Hepatocyte (in vitro differentiated cells): ENCODE results near the gene ZDHHC14. TPM values are rescaled to one million over a fixed set of nuclear protein-coding genes. Genes with fewer than 3 reads are reported as not detected.
"Not testable (repeated sequence)": the region's sequence is repeated elsewhere in the genome, so short reads cannot be mapped to it uniquely, and the experiment has no call there.

Experiments
- DNase-seq: peaks from one replicate; pipeline ENCODE4 v3.0.0-alpha.2; 2016; ENCODE audit warnings: low spot score
- H2AFZ ChIP-seq: fragments of 200-600 bp; sonication (generic); 2 replicates; pipeline ENCODE4 v1.6.0; 2016; ENCODE audit warnings: antibody characterized with exemption, mild to moderate bottlenecking
- H3K27ac ChIP-seq: fragments of 200-600 bp; sonication (generic); 2 replicates; pipeline ENCODE4 v1.5.1; 2016; ENCODE audit warnings: mild to moderate bottlenecking
- H3K27me3 ChIP-seq: fragments of 200-600 bp; sonication (generic); 2 replicates; pipeline ENCODE4 v1.6.1; 2016
- H3K36me3 ChIP-seq: fragments of 200-600 bp; sonication (generic); replicated peaks from 2 replicates; pipeline ENCODE4 v1.5.1; 2016; ENCODE audit warnings: low read depth; ENCODE audit not compliant: insufficient read depth
- H3K4me1 ChIP-seq: fragments of 200-600 bp; sonication (generic); 2 replicates; pipeline ENCODE4 v1.5.1; 2016; ENCODE audit warnings: mild to moderate bottlenecking, moderate library complexity; ENCODE audit not compliant: insufficient read depth
- H3K4me2 ChIP-seq: fragments of 200-600 bp; sonication (generic); 2 replicates; pipeline ENCODE4 v1.6.0; 2016
- H3K4me3 ChIP-seq: fragments of 200-600 bp; sonication (generic); 2 replicates; pipeline ENCODE4 v1.5.1; 2016; ENCODE audit warnings: mild to moderate bottlenecking
- H3K79me2 ChIP-seq: fragments of 200-600 bp; sonication (generic); 2 replicates; pipeline ENCODE4 v1.6.0; 2017; ENCODE audit warnings: mild to moderate bottlenecking
- H3K9me2 ChIP-seq: fragments of 200-600 bp; sonication (generic); replicated peaks from 2 replicates; pipeline ENCODE4 v1.6.0; 2017; ENCODE audit warnings: mild to moderate bottlenecking; ENCODE audit not compliant: insufficient read depth
- H3K9me3 ChIP-seq: fragments of 200-600 bp; sonication (generic); 2 replicates; pipeline ENCODE4 v1.5.1; 2016; ENCODE audit warnings: low read depth, mild to moderate bottlenecking
- H4K20me1 ChIP-seq: fragments of 200-600 bp; sonication (generic); 2 replicates; pipeline ENCODE4 v1.6.0; 2016; ENCODE audit warnings: mild to moderate bottlenecking; ENCODE audit not compliant: insufficient read depth, poor library complexity, severe bottlenecking
- CTCF ChIP-seq: fragments of 200-600 bp; sonication (generic); IDR thresholded peaks from 2 replicates; pipeline ENCODE4 v1.5.1; 2016; ENCODE audit warnings: antibody characterized with exemption, mild to moderate bottlenecking; ENCODE audit not compliant: poor library complexity
- EZH2 ChIP-seq: fragments of 200-600 bp; sonication (generic); IDR thresholded peaks from 2 replicates; pipeline ENCODE4 v1.6.1; 2016; ENCODE audit warnings: antibody characterized with exemption, mild to moderate bottlenecking, borderline replicate concordance
- EZH2phosphoT487 ChIP-seq: fragments of 200-600 bp; sonication (generic); IDR thresholded peaks from one replicate; pipeline ENCODE4 v1.6.1; 2018; ENCODE audit warnings: antibody characterized with exemption, mild to moderate bottlenecking, low read depth, moderate library complexity; ENCODE audit not compliant: unreplicated experiment, severe bottlenecking
- WGBS: methylation state at CpG from one replicate; pipeline ENCODE4 v1.1.6; 2016; ENCODE audit warnings: low lambda C conversion rate; ENCODE audit errors: missing lambda C conversion rate; 5-methylcytosine and 5-hydroxymethylcytosine counted together
- polyA plus RNA-seq: library from polyadenylated mRNA; unstranded; fragments of >200 nt; fragmentation: Nextera tagmentation; extraction: Ambion mirVana; gene quantifications from 2 replicates; pipeline ENCODE4 v1.2.1, GENCODE V29; 2016
- total RNA-seq: library from RNA; depleted of rRNA; stranded (reverse); fragments of >200 nt; gene quantifications from 2 replicates; pipeline ENCODE4 v1.2.3, GENCODE V29; 2014

ZDHHC14 gene
- total and polyA plus RNA-seq, 2 experiments from 2014 or later, result 11.8 to 25.2 TPM

GRCh38 chr6:157571269-157571668 is 190.3 kb downstream of the ZDHHC14 start:
- H3K27ac ChIP-seq, result no peak overlapping the region
- TF ChIP-seq EZH2, result no peak
- no peak for TF ChIP-seq EZH2phosphoT487
- no peak for TF ChIP-seq CTCF

DNA sequence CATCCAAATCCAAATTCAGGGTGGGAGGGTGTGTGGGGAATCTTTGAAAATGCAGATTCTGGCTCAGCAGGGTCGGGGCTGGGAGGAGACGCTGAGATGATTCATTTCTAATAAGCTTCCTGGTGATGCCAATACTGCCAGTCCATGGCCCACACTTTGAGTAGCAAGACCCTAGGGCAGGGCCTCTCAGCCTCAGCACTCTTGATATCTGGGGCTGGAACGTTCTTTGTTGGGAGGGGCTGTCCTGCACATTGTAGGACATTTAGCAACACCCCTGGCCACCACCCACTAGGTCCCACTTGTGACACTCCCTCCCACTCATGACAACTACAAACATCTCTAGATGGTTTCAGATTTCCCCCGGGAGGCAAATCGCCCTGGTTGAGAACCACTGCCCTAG is 191.0 kb downstream of the ZDHHC14 start:
- Histone ChIP-seq H4K20me1 (no peaks in the 10 kb centered on the region), H2AFZ (no peak overlapping the region), H3K9me3 (no peaks in the 10 kb centered on the region), H3K4me3 (no peak overlapping the region), H3K27me3 (no peaks in the 10 kb centered on the region), H3K36me3 (no peaks in the 10 kb centered on the region), H3K4me1 (no peaks in the 10 kb centered on the region), H3K79me2 (no peaks in the 10 kb centered on the region), H3K9me2 (no peaks in the 10 kb centered on the region), H3K4me2 (no peak overlapping the region), H3K27ac (no peak overlapping the region)
- DNase-seq, result no peak
- 90% methylated on average over 5 of the region's 5 CpGs for WGBS
- TF ChIP-seq CTCF (no peak), EZH2phosphoT487 (no peak), EZH2 (no peak)

More at GRCh38 chr6:157571269-157571668, 190.3 kb downstream of the ZDHHC14 start:
- Histone ChIP-seq H3K4me1 (no peaks in the 10 kb centered on the region), H3K4me3 (no peak overlapping the region), H3K79me2 (no peaks in the 10 kb centered on the region), H3K9me2 (no peaks in the 10 kb centered on the region), H3K4me2 (no peak overlapping the region), H4K20me1 (no peaks in the 10 kb centered on the region), H3K27me3 (no peaks in the 10 kb centered on the region), H3K9me3 (no peaks in the 10 kb centered on the region), H2AFZ (no peak overlapping the region), H3K36me3 (no peaks in the 10 kb centered on the region)
- DNase-seq, result no peak
- WGBS, result 52% methylated on average over 4 of the region's 4 CpGs

GRCh38 chr6:157574851-157575424 is 193.9 kb downstream of the ZDHHC14 start:
- no peaks in the 10 kb centered on the region for H3K9me3 ChIP-seq
- no peaks in the 10 kb centered on the region for H4K20me1 ChIP-seq
- H3K4me1 ChIP-seq, result no peaks in the 10 kb centered on the region
- no peaks in the 10 kb centered on the region for H3K27me3 ChIP-seq
- H3K36me3 ChIP-seq, result no peaks in the 10 kb centered on the region
- no peak overlapping the region for H2AFZ ChIP-seq
- no peak for DNase-seq
- no peak overlapping the region for H3K4me2 ChIP-seq
- no peaks in the 10 kb centered on the region for H3K79me2 ChIP-seq
- H3K4me3 ChIP-seq, result no peak overlapping the region
- no peaks in the 10 kb centered on the region for H3K9me2 ChIP-seq
- TF ChIP-seq EZH2, result no peak
- 94% methylated on average over 5 of the region's 5 CpGs for WGBS
- H3K27ac ChIP-seq, result no peak overlapping the region

DNA sequence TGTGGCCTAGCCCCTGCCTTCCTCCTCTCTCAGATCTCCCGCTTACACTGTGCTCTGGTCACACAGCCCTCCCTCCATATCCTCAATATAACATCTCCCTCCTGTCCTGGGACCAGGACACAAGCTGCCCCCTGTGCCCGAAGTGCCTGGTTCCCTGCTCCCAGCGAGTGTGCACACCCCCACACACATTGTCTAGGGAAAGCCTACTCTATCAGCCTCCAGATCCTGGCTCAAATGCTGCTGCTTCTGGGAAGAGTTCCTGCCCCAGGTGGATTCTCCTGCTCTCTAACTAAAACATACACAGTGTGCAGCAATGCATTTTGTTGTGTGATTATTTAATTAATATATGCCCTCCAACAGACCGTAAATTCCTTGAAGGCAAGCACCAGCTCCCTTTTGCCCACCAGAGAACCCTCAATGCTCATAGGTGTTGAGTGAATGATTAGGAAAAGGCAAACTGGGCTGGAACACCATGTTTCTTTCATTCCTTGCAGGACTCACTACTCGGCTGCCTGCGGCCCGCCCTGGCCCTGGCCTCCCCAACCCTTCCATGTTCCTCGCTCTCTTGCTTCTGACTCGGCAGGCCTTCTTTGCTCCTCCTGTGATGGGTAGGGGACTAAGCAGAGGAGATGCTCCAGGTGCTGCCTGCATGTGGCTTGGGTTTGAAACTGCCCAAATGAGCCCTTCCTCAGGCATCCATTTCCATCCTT is 194.6 kb downstream of the ZDHHC14 start:
- DNase-seq, result no peak
- Histone ChIP-seq H3K79me2 (no peaks in the 10 kb centered on the region), H3K9me3 (no peaks in the 10 kb centered on the region), H3K9me2 (no peaks in the 10 kb centered on the region), H3K36me3 (no peaks in the 10 kb centered on the region), H3K27ac (no peak overlapping the region), H3K4me1 (no peaks in the 10 kb centered on the region), H3K4me3 (no peak overlapping the region), H2AFZ (no peak overlapping the region), H3K27me3 (no peaks in the 10 kb centered on the region), H4K20me1 (no peaks in the 10 kb centered on the region), H3K4me2 (no peak overlapping the region)
- TF ChIP-seq EZH2phosphoT487, result no peak
- TF ChIP-seq EZH2, result no peak
- no peak for TF ChIP-seq CTCF
- WGBS, result 93% methylated on average over 9 of the region's 9 CpGs

- not testable (repeated sequence) for H3K27me3 ChIP-seq, H3K4me1 ChIP-seq, DNase-seq, H3K4me2 ChIP-seq, H3K9me2 ChIP-seq, H3K27ac ChIP-seq, H3K79me2 ChIP-seq, H2AFZ ChIP-seq, H4K20me1 ChIP-seq, H3K9me3 ChIP-seq, H3K36me3 ChIP-seq, H3K4me3 ChIP-seq
These were observed 196.0 kb downstream of the ZDHHC14 start for GRCh38 chr6:157576991-157577390.

- not testable (repeated sequence) for DNase-seq
These were observed 197.5 kb downstream of the ZDHHC14 start for GRCh38 chr6:157578527-157578926.

More at GRCh38 chr6:157578527-157578926, 197.5 kb downstream of the ZDHHC14 start:
- not testable (repeated sequence) for H3K27ac ChIP-seq, H4K20me1 ChIP-seq, H3K9me2 ChIP-seq, H3K27me3 ChIP-seq, H3K9me3 ChIP-seq, H3K4me2 ChIP-seq, H3K4me3 ChIP-seq, H3K4me1 ChIP-seq, H2AFZ ChIP-seq, H3K36me3 ChIP-seq
- 87% methylated on average over 2 of the region's 2 CpGs for WGBS
- H3K79me2 ChIP-seq, result peaks cover 13% of the 10 kb centered on the region
